Breast epithelium (tissue), 4 donors: ENCODE data around the gene C21orf91. TPM values are rescaled to one million over a fixed set of nuclear protein-coding genes. Genes with fewer than 3 reads are reported as not detected.
"Not testable (repeated sequence)": the region's sequence is repeated elsewhere in the genome, so short reads cannot be mapped to it uniquely, and the experiment has no call there.

Source experiments
- DNase-seq, 2 donors: peaks; one replicate each; pipeline ENCODE4 v3.0.0-alpha.2; 2019; ENCODE audit warnings: low spot score in 2 of 2
- H3K27ac ChIP-seq, 2 donors: fragments of 200-600 bp; sonication (generic) in 1 of 2; one replicate each; pipeline ENCODE4 v1.5.1; 2016 to 2019; ENCODE audit warnings: mild to moderate bottlenecking in 1 of 2
- H3K27me3 ChIP-seq, 2 donors: fragments of 200-600 bp; sonication (generic) in 1 of 2; one replicate each; pipeline versions ENCODE4 v1.5.1 to v1.6.0; 2017 to 2019; ENCODE audit warnings: control low read depth in 1 of 2, mild to moderate bottlenecking in 1 of 2
- H3K36me3 ChIP-seq: fragments of 200-600 bp; one replicate; pipeline ENCODE4 v1.5.1; 2019
- H3K4me1 ChIP-seq, 2 donors: fragments of 200-600 bp; sonication (generic); one replicate each; pipeline ENCODE4 v1.5.1; 2016 to 2019; ENCODE audit warnings: control low read depth in 1 of 2
- H3K4me3 ChIP-seq, 3 donors: fragments of 200-600 bp; sonication (generic); 1 replicate in 2 of 3; 2 replicates in 1 of 3; pipeline ENCODE4 v1.5.1; 2016 to 2019; ENCODE audit warnings: mild to moderate bottlenecking in 3 of 3, moderate library complexity in 2 of 3
- H3K9me3 ChIP-seq, 2 donors: fragments of 200-600 bp; sonication (generic) in 1 of 2; one replicate each; pipeline ENCODE4 v1.5.1; 2016 to 2019; ENCODE audit warnings: control low read depth in 1 of 2
- POLR2A ChIP-seq: fragments of 450-650 bp; IDR thresholded peaks from one replicate; pipeline ENCODE4 v1.6.1; 2016; ENCODE audit warnings: antibody characterized with exemption, mild to moderate bottlenecking, moderate library complexity
- POLR2AphosphoS5 ChIP-seq, 3 donors: sonication (generic); formaldehyde crosslinking; IDR thresholded peaks; one replicate each; pipeline ENCODE4 v1.6.1; 2017; ENCODE audit warnings: antibody characterized with exemption in 3 of 3
- intact Hi-C: fragments of 100-400 bp; cut with DNase I; formaldehyde crosslinking; loops from one replicate; pipeline ENCODE4 v1.15.1; 2023; ENCODE audit warnings: low total_unique reads
- total RNA-seq, 3 donors: library from RNA; depleted of rRNA; stranded (reverse); fragments of >200 nt; gene quantifications; one replicate each; pipeline ENCODE4 v1.1.0, GENCODE V29; 2016
- TF ChIP-seq, protein P1 (sequence below), 3 donors: fragments of 450-650 bp; IDR thresholded peaks; one replicate each; pipeline ENCODE4 v1.5.1; 2016 to 2017; ENCODE audit warnings: antibody characterized with exemption in 3 of 3, mild to moderate bottlenecking in 3 of 3, moderate library complexity in 3 of 3

Gene C21orf91
- total RNA-seq, 3 donors from 2014 or later = 7.5 to 14.8 (median 9.8) TPM

DNA sequence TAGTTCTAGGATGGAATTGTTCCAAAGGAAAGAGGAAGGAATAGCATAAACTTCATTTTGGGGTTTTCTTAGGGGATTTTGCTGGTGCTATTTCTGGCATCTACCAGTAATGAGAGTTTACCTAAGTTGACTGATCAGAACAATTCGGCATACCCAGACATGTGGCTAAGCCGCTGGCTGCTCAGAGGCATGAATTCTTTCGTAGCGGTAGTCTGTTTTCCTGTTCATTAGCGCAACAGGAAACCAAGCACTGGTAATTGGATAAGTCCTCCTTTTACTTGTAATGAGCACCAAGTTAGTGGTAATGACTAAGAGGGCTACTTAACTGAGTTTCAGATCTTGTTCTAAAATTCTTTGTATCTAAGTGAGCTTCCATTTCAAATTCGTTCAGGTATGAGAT lies 38.6 kb downstream of the C21orf91 start:
- no peak overlapping the region for H3K27ac ChIP-seq
- TF ChIP-seq POLR2A (no peak), POLR2AphosphoS5 (IDR thresholded peaks at IDR 0.05) (no peak)
- TF ChIP-seq, protein P1, sequence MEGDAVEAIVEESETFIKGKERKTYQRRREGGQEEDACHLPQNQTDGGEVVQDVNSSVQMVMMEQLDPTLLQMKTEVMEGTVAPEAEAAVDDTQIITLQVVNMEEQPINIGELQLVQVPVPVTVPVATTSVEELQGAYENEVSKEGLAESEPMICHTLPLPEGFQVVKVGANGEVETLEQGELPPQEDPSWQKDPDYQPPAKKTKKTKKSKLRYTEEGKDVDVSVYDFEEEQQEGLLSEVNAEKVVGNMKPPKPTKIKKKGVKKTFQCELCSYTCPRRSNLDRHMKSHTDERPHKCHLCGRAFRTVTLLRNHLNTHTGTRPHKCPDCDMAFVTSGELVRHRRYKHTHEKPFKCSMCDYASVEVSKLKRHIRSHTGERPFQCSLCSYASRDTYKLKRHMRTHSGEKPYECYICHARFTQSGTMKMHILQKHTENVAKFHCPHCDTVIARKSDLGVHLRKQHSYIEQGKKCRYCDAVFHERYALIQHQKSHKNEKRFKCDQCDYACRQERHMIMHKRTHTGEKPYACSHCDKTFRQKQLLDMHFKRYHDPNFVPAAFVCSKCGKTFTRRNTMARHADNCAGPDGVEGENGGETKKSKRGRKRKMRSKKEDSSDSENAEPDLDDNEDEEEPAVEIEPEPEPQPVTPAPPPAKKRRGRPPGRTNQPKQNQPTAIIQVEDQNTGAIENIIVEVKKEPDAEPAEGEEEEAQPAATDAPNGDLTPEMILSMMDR (IDR thresholded peaks at IDR 0.05) = no peak
- DNase-seq = no peak
- no peak overlapping the region for H3K4me3 ChIP-seq
- H3K9me3 ChIP-seq = no peaks in the 10 kb centered on the region
- no peaks in the 10 kb centered on the region for H3K27me3 ChIP-seq
- no peaks in the 10 kb centered on the region for H3K36me3 ChIP-seq
- no peaks in the 10 kb centered on the region for H3K4me1 ChIP-seq
- intact Hi-C loops = no loop called here

DNA sequence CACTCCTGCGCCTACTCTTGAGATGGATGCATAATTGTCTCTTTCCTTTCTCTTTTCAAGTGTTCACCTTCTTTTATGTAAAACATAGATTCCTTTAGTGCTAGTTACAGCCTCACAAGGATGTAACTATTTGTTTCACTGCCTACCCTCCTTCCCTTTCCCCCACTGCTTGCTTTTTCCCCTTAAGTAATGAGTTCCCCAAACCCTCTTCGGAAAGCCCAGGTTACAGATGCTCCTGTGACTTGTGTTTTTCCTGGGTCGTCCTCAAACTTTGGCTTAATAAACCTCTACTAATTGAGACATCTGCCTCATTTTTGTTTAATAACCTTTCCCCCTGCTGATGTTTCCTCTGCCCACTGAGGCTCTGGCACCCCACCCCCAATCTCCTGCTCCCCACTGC lies 39.2 kb downstream of the C21orf91 start:
- Histone ChIP-seq H3K9me3 (no peaks in the 10 kb centered on the region), H3K4me3 (no peak overlapping the region), H3K4me1 (no peaks in the 10 kb centered on the region), H3K27ac (no peak overlapping the region), H3K27me3 (no peaks in the 10 kb centered on the region), H3K36me3 (no peaks in the 10 kb centered on the region)
- intact Hi-C loops = loop anchor here (5.0 kb wide), 1 partner anchor 1733 kb away; no protein-coding TSS in a partner anchor
- no peak for DNase-seq
- TF ChIP-seq, protein P1 (IDR thresholded peaks at IDR 0.05) = no peak
- TF ChIP-seq POLR2AphosphoS5 (IDR thresholded peaks at IDR 0.05) = no peak
- TF ChIP-seq POLR2A = no peak

DNA sequence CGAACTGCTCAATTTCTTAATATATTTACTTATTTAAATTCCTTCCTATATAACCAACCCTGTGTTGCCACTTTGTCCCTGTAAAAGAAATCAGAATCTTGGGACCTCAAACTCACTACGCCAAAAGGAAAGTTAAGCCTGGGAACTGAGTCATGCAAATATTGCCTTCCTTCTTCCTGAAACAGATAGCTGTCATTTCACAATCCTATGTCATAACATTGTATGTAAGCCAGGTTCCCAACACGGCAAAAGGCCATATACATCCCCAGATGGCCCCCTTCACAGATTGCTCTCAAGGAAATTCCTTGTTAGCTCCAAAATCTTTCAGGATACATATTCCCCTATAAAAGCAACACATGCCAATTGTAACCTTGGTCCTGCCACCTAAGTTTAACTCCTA lies 39.7 kb downstream of the C21orf91 start:
- Histone ChIP-seq H3K4me3 (no peak overlapping the region), H3K27me3 (no peaks in the 10 kb centered on the region), H3K4me1 (no peaks in the 10 kb centered on the region), H3K27ac (no peak overlapping the region), H3K9me3 (no peaks in the 10 kb centered on the region), H3K36me3 (no peaks in the 10 kb centered on the region)
- no peak for DNase-seq
- intact Hi-C loops = loop anchor here (5.0 kb wide), 1 partner anchor 1732 kb away; no protein-coding TSS in a partner anchor
- TF ChIP-seq, protein P1 (IDR thresholded peaks at IDR 0.05) = no peak
- no peak for TF ChIP-seq POLR2A
- TF ChIP-seq POLR2AphosphoS5 (IDR thresholded peaks at IDR 0.05) = no peak

DNA sequence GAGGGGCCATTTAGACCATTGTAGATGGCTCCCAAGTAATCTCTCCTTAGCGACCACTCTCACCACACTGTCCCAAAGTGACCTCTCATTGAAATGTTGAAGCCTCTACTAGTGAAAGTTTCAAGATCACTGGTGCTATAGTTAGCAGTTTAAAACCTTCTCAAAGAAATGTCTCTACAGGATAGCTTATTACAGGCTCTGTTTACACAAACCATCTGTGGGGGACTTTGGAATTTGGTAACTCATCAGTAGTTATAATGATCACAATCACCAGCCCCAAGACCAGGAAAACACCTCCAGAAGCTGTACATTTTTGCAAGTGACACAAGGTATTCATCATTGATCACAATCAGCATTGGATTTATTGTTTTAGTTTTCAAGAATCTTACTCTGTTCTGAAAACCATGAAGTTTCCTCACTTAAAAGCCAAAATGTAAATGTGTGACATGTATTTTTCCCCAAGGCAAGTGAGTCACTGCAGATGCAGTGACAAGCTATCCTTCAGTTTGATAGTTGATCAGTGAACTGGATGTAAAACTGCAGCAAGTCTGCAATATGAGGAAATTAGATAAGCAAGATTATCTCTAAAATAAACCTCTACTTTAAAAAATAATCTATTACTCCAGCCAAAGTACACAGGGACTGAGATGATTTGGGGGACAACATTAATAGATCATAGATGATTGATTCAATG lies 41.9 kb downstream of the C21orf91 start:
- H3K27ac ChIP-seq = no peak overlapping the region
- no peak overlapping the region for H3K4me3 ChIP-seq
- TF ChIP-seq POLR2A (no peak), POLR2AphosphoS5 (IDR thresholded peaks at IDR 0.05) (no peak)
- TF ChIP-seq, protein P1 (IDR thresholded peaks at IDR 0.05) = no peak
- no peaks in the 10 kb centered on the region for H3K36me3 ChIP-seq
- H3K9me3 ChIP-seq = no peaks in the 10 kb centered on the region
- no peaks in the 10 kb centered on the region for H3K4me1 ChIP-seq
- intact Hi-C loops = loop anchor here (5.0 kb wide), 1 partner anchor 1730 kb away; no protein-coding TSS in a partner anchor
- DNase-seq = no peak
- no peaks in the 10 kb centered on the region for H3K27me3 ChIP-seq

DNA sequence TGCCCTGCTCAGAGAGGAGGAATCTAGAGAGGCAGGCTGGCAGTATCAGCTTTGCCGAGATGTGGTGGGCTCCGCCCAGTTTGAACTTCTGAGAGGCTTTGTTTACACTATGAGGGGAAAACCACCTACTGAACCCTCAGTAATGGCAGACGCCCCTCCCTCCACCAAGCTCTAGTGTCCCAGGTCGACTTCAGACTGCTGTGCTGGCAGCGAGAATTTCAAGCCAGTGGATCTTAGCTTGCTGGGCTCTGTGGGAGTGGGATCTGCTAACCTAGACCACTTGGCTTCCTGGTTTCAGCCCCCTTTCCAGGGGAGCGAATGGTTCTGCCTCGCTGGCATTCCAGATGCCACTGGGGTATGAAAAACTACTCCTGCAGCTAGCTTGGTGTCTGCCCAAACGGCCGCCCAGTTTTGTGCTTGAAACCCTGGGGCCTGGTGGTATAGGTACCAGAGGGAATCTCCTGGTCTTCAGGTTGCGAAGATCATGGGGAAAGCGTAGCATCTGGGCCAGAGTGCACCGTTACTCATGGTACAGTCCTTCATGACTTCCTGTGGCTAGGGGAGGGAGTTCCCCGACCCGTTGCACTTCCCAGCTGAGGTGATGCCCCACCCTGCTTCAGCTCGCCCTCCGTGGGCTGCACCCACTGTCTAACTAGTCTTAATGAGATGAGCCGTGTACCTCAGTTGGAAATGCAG lies 43.6 kb downstream of the C21orf91 start:
- no peak overlapping the region for H3K27ac ChIP-seq
- no peak for DNase-seq
- no peaks in the 10 kb centered on the region for H3K36me3 ChIP-seq
- no peak overlapping the region for H3K4me3 ChIP-seq
- TF ChIP-seq POLR2AphosphoS5 (IDR thresholded peaks at IDR 0.05) (no peak), POLR2A (no peak)
- TF ChIP-seq, protein P1 (IDR thresholded peaks at IDR 0.05) = no peak
- intact Hi-C loops = loop anchor here (5.0 kb wide), 1 partner anchor 1728 kb away; no protein-coding TSS in a partner anchor
- no peaks in the 10 kb centered on the region for H3K4me1 ChIP-seq
- peaks cover 4 to 7% of the 10 kb centered on the region in 2 donors for H3K9me3 ChIP-seq
- H3K27me3 ChIP-seq = no peaks in the 10 kb centered on the region

DNA sequence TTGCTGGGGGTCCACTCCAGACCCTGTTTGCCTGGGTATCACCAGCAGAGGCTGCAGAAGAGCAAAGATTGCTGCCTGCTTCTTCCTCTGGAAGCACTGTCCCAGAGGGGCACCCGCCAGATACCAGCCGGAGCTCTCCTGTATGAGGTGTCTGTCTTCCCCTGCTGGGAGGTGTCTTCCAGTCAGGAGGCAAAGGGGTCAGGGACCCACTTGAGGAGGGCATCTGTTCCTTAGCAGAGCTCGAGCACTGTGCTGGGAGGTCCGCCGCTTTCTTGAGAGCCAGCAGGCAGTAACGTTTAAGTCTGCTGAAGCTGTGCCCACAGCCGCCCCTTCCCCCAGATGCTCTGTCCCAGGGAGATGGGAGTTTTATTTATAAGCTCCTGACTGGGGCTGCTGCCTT lies 44.1 kb downstream of the C21orf91 start:
- H3K4me3 ChIP-seq, H3K4me1 ChIP-seq, DNase-seq, H3K36me3 ChIP-seq, H3K9me3 ChIP-seq, H3K27me3 ChIP-seq, H3K27ac ChIP-seq: not testable (repeated sequence)
- intact Hi-C loops = loop anchor here (5.0 kb wide), 1 partner anchor 1728 kb away; no protein-coding TSS in a partner anchor
